ENCODE measurements around the gene ZSCAN5A.
A peak's percentile ranks its signal among the peaks of the same experiment; 100 is the strongest.
"Not testable (repeated sequence)": the region's sequence is repeated elsewhere in the genome, so short reads cannot be mapped to it uniquely, and the experiment has no call there.

ZSCAN5A gene

GRCh38 chr19:56312787-56313657 is 1.6 kb downstream of the ZSCAN5A start:
- DNase-seq (ENCODE audit: extremely low read depth, low read depth), result no peak
- TF ChIP-seq, protein P1, sequence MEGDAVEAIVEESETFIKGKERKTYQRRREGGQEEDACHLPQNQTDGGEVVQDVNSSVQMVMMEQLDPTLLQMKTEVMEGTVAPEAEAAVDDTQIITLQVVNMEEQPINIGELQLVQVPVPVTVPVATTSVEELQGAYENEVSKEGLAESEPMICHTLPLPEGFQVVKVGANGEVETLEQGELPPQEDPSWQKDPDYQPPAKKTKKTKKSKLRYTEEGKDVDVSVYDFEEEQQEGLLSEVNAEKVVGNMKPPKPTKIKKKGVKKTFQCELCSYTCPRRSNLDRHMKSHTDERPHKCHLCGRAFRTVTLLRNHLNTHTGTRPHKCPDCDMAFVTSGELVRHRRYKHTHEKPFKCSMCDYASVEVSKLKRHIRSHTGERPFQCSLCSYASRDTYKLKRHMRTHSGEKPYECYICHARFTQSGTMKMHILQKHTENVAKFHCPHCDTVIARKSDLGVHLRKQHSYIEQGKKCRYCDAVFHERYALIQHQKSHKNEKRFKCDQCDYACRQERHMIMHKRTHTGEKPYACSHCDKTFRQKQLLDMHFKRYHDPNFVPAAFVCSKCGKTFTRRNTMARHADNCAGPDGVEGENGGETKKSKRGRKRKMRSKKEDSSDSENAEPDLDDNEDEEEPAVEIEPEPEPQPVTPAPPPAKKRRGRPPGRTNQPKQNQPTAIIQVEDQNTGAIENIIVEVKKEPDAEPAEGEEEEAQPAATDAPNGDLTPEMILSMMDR (IDR thresholded peaks at IDR 0.05; ENCODE audit: low read depth, low read length), result no peak

- no peak for DNase-seq (ENCODE audit: extremely low read depth, low read depth)
These were observed 2.3 kb downstream of the ZSCAN5A start for GRCh38 chr19:56312342-56312741.

GRCh38 chr19:56310462-56310861 is 4.2 kb downstream of the ZSCAN5A start:
- no peak for DNase-seq (ENCODE audit: extremely low read depth, low read depth)
- TF ChIP-seq, protein P1 (IDR thresholded peaks at IDR 0.05; ENCODE audit: low read depth, low read length), result no peak

More at GRCh38 chr19:56312342-56312741, 2.3 kb downstream of the ZSCAN5A start:
- TF ChIP-seq, protein P1 (IDR thresholded peaks at IDR 0.05; ENCODE audit: low read depth, low read length), result no peak

DNA sequence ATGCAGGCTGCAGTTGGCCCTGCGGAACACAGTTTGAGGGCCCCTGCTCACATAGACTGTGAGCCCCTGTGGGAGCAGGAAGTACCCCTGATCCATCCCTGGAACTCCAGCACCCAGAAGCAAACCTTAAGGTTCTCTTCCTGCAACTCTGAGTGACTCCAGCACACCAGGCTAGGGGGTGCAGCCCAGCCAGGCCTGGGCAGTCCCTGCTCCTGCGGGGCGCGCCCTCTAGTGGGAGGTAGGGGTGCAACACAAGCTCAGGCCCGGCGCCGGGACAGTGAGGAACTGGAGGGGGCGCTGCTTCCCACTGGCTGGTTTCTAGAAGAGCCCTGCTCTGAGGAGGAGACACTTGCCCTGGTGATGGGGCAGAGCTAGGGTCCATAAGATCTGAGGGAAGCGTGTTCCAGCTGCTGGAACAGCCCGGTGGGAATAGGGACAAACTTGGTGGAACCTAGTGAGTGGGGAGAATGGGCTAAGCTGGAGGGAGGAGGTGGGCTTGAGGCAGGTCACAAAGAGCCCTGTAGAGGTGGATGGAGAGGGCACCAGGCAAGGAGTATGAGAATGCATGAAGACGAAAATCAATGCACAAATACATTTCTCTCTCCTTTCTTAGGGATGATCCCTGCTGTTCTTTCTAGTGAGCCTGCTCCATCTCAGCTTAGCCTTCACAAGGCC is 5.0 kb downstream of the ZSCAN5A start:
- DNase-seq (ENCODE audit: extremely low read depth, low read depth), result no peak

DNA sequence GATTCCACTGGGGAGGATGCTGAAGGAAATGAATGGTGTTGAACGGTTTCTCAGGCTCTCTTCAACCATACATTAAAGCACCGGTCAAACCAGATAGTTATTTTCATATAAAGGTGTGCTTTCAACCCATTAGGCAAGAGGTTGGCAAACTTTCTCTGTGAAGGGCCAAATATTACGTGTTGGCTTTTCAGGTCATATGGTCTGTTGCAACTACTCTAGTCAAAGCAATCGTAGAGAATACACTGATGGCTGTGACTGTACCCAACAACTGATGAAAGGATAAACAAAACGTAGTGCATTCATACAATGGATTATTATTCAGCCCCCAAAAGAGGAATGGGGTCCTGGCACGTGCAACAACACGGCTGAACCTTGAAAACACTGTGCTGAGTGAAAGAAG is 5.8 kb downstream of the ZSCAN5A start:
- DNase-seq (ENCODE audit: extremely low read depth, low read depth), result no peak

More for the DNA sequence above, 5.0 kb downstream of the ZSCAN5A start:
- TF ChIP-seq, protein P1 (IDR thresholded peaks at IDR 0.05; ENCODE audit: low read depth, low read length), result peak; percentile 66

GRCh38 chr19:56307062-56307461 is 7.6 kb downstream of the ZSCAN5A start:
- not testable (repeated sequence) for DNase-seq (ENCODE audit: extremely low read depth, low read depth)

More for the DNA sequence above, 5.8 kb downstream of the ZSCAN5A start:
- TF ChIP-seq, protein P1 (IDR thresholded peaks at IDR 0.05; ENCODE audit: low read depth, low read length), result no peak

GRCh38 chr19:56306016-56306415 is 8.6 kb downstream of the ZSCAN5A start:
- TF ChIP-seq, protein P1 (IDR thresholded peaks at IDR 0.05; ENCODE audit: low read depth, low read length), result no peak
- DNase-seq (ENCODE audit: extremely low read depth, low read depth), result no peak
